ENCODE measurements around the gene FOXD3. TPM values are rescaled to one million over a fixed set of nuclear protein-coding genes. Genes with fewer than 3 reads are reported as not detected.

Gene FOXD3
- total and polyA plus RNA-seq, 8 donors, result 0.48 to 1.2 (median 0.92) TPM; not detected in 5

GRCh38 chr1:63359561-63359960, 37.2 kb downstream of the FOXD3 start:
- no peak for DNase-seq
- 85 to 95% (median 89%) methylated on average over 5 of the region's 5 CpGs for WGBS, 5 donors
- Histone ChIP-seq H3K27ac (no peak overlapping the region), H3K27me3 (peaks cover 0 to 29% (median 0%) of the 10 kb centered on the region in 3 donors), H3K36me3 (no peaks in the 10 kb centered on the region), H3K4me1 (no peaks in the 10 kb centered on the region), H3K4me3 (no peak overlapping the region), H3K9me3 (no peaks in the 10 kb centered on the region)
- TF ChIP-seq EP300 (IDR thresholded peaks at IDR 0.05) (no peak), POLR2AphosphoS5 (IDR thresholded peaks at IDR 0.05) (no peak), POLR2A (IDR thresholded peaks at IDR 0.05) (no peak), CTCF (IDR thresholded peaks at IDR 0.05) (no peak)
- intact Hi-C loops (cut with DNase I; ENCODE audit: low total_unique reads), result no loop called here

- WGBS, 5 donors, result 31 to 56% (median 41%) methylated on average over 1 of the region's 1 CpG
- no peak for DNase-seq
- intact Hi-C loops (cut with DNase I; ENCODE audit: low total_unique reads), result no loop called here
- H3K36me3 ChIP-seq, result no peaks in the 10 kb centered on the region
- peaks cover 0 to 13% (median 0%) of the 10 kb centered on the region in 3 donors for H3K27me3 ChIP-seq
- TF ChIP-seq POLR2A (IDR thresholded peaks at IDR 0.05), result no peak
- TF ChIP-seq EP300 (IDR thresholded peaks at IDR 0.05), result no peak
- TF ChIP-seq CTCF (IDR thresholded peaks at IDR 0.05), result no peak
- TF ChIP-seq POLR2AphosphoS5 (IDR thresholded peaks at IDR 0.05), result no peak
- peaks cover 3 to 5% (median 4%) of the 10 kb centered on the region in 4 donors for H3K4me1 ChIP-seq
- no peak overlapping the region for H3K27ac ChIP-seq
- no peaks in the 10 kb centered on the region for H3K9me3 ChIP-seq
- no peak overlapping the region for H3K4me3 ChIP-seq
Observed at GRCh38 chr1:63362073-63362472, 39.7 kb downstream of the FOXD3 start.

GRCh38 chr1:63362578-63362977, 40.2 kb downstream of the FOXD3 start:
- H3K9me3 ChIP-seq, result no peaks in the 10 kb centered on the region
- DNase-seq, result no peak
- H3K4me1 ChIP-seq, result peaks cover 4 to 7% (median 5%) of the 10 kb centered on the region in 4 donors
- H3K27me3 ChIP-seq, result peaks cover 0 to 13% (median 0%) of the 10 kb centered on the region in 3 donors
- intact Hi-C loops (cut with DNase I; ENCODE audit: low total_unique reads), result no loop called here
- 88 to 97% (median 93%) methylated on average over 1 of the region's 1 CpG for WGBS, 5 donors
- TF ChIP-seq POLR2AphosphoS5 (IDR thresholded peaks at IDR 0.05) (no peak), POLR2A (IDR thresholded peaks at IDR 0.05) (no peak), EP300 (IDR thresholded peaks at IDR 0.05) (no peak), CTCF (IDR thresholded peaks at IDR 0.05) (no peak)
- no peak overlapping the region for H3K4me3 ChIP-seq
- H3K36me3 ChIP-seq, result no peaks in the 10 kb centered on the region
- H3K27ac ChIP-seq, result no peak overlapping the region

- Histone ChIP-seq H3K9me3 (no peaks in the 10 kb centered on the region), H3K36me3 (no peaks in the 10 kb centered on the region), H3K4me1 (peaks cover 5 to 8% (median 6%) of the 10 kb centered on the region in 4 donors), H3K4me3 (no peak overlapping the region), H3K27me3 (peaks cover 0 to 13% (median 0%) of the 10 kb centered on the region in 3 donors), H3K27ac (no peak overlapping the region)
- intact Hi-C loops (cut with DNase I; ENCODE audit: low total_unique reads), result no loop called here
- TF ChIP-seq POLR2A (IDR thresholded peaks at IDR 0.05), result no peak
- no peak for TF ChIP-seq POLR2AphosphoS5 (IDR thresholded peaks at IDR 0.05)
- no peak for TF ChIP-seq EP300 (IDR thresholded peaks at IDR 0.05)
- no peak for TF ChIP-seq CTCF (IDR thresholded peaks at IDR 0.05)
- WGBS, 5 donors, result 89 to 95% (median 93%) methylated on average over 5 of the region's 5 CpGs
- DNase-seq, result no peak
Observed at GRCh38 chr1:63363014-63363413, 40.6 kb downstream of the FOXD3 start.

Measured in stomach (tissue), 9 donors.